C4-2B (cell line): ENCODE results near the gene DSG3.

Source experiments
- CTCF ChIP-seq: fragments of 450-650 bp; conservative IDR thresholded peaks from 2 replicates; pipeline ENCODE4 v1.5.1; 2017; ENCODE audit warnings: mild to moderate bottlenecking
- ZFX ChIP-seq: fragments of 450-650 bp; IDR thresholded peaks from 2 replicates; pipeline ENCODE4 v1.6.1; 2017

DNA sequence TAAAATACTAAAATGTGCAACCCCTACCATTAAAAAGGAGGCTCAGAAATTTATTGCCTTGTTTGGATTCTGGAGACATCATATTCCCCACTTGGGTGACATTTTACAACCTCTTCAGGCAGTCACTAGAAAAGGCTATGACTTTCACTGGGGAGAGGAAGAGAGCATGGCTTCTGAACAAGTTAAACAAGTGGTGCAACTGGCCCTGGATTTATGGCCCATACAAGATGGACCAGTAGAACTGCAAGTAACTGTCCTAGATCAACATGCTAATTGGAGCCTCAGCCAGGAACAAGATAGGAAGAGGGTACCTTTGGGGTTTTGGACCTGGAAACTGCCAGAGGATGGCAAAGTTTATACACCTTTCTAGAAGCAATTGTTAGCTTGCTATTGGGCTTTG, 46.4 kb downstream of the DSG3 start:
- TF ChIP-seq CTCF (no peak), ZFX (no peak)
